HL-60 (cell line): ENCODE data around the gene NTRK2.

Experiments
- DNase-seq, 2 experiments: peaks; one replicate each; pipeline ENCODE4 v3.0.0-alpha.2; 2010 to 2020; ENCODE audit warnings: low read depth in 1 of 2, low spot score in 1 of 2
- H3K27ac ChIP-seq: fragments of 250-450 bp; sonication (Bioruptor Pico); replicated peaks from 2 replicates; pipeline ENCODE4 v1.5.1; 2020; ENCODE audit warnings: mild to moderate bottlenecking, moderate library complexity
- H3K27me3 ChIP-seq: fragments of 250-450 bp; sonication (Bioruptor Pico); 2 replicates; pipeline ENCODE4 v1.5.1; 2021; ENCODE audit warnings: mild to moderate bottlenecking, moderate library complexity; ENCODE audit not compliant: insufficient read depth, poor library complexity, severe bottlenecking
- H3K4me3 ChIP-seq: replicated peaks from 2 replicates; pipeline ENCODE4 v1.5.1; 2011; ENCODE audit warnings: mild to moderate bottlenecking, control low read depth, low read length; ENCODE audit not compliant: insufficient read depth
- GABPA ChIP-seq: IDR thresholded peaks from 2 replicates; pipeline ENCODE4 v1.6.1; 2012; ENCODE audit warnings: low read depth
- POLR2AphosphoS5 ChIP-seq: IDR thresholded peaks from 2 replicates; pipeline ENCODE4 v1.6.1; 2012; ENCODE audit warnings: low read depth
- SPI1 ChIP-seq: IDR thresholded peaks from 2 replicates; pipeline ENCODE4 v1.6.1; 2012; ENCODE audit warnings: low read depth, mild to moderate bottlenecking, borderline replicate concordance
- TF ChIP-seq, protein P1 (sequence below): IDR thresholded peaks from 2 replicates; pipeline ENCODE4 v1.6.1; 2012; ENCODE audit warnings: low read depth; ENCODE audit not compliant: insufficient replicate concordance
- TF ChIP-seq, protein P2 (sequence below): IDR thresholded peaks from one replicate; pipeline ENCODE4 v1.5.1; 2011; ENCODE audit warnings: low read length, control low read depth, inconsistent platforms; ENCODE audit not compliant: insufficient read depth

NTRK2 gene

DNA sequence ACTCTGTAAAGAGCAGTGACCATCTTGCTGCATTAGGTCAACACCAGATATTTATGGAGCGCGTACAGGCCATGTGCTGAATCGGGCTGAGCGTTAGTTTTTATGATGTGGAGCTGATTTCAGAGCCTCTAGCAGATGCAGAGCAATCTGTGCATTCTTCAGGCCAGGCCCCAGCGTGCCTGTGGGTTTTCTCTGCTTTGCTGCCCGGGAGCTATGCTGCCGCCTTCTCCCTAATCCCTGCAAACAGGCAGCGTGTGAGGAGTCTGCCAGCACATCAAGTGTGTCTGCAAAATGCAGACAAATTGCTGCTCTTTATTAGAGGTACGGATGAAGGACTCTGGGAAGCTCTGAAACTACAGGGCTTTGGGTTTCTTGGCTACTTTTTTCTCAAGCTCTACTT, 170.0 kb downstream of the NTRK2 start:
- TF ChIP-seq SPI1 = no peak
- TF ChIP-seq POLR2AphosphoS5 = no peak
- TF ChIP-seq, protein P1, sequence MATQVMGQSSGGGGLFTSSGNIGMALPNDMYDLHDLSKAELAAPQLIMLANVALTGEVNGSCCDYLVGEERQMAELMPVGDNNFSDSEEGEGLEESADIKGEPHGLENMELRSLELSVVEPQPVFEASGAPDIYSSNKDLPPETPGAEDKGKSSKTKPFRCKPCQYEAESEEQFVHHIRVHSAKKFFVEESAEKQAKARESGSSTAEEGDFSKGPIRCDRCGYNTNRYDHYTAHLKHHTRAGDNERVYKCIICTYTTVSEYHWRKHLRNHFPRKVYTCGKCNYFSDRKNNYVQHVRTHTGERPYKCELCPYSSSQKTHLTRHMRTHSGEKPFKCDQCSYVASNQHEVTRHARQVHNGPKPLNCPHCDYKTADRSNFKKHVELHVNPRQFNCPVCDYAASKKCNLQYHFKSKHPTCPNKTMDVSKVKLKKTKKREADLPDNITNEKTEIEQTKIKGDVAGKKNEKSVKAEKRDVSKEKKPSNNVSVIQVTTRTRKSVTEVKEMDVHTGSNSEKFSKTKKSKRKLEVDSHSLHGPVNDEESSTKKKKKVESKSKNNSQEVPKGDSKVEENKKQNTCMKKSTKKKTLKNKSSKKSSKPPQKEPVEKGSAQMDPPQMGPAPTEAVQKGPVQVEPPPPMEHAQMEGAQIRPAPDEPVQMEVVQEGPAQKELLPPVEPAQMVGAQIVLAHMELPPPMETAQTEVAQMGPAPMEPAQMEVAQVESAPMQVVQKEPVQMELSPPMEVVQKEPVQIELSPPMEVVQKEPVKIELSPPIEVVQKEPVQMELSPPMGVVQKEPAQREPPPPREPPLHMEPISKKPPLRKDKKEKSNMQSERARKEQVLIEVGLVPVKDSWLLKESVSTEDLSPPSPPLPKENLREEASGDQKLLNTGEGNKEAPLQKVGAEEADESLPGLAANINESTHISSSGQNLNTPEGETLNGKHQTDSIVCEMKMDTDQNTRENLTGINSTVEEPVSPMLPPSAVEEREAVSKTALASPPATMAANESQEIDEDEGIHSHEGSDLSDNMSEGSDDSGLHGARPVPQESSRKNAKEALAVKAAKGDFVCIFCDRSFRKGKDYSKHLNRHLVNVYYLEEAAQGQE = no peak
- TF ChIP-seq, protein P2, sequence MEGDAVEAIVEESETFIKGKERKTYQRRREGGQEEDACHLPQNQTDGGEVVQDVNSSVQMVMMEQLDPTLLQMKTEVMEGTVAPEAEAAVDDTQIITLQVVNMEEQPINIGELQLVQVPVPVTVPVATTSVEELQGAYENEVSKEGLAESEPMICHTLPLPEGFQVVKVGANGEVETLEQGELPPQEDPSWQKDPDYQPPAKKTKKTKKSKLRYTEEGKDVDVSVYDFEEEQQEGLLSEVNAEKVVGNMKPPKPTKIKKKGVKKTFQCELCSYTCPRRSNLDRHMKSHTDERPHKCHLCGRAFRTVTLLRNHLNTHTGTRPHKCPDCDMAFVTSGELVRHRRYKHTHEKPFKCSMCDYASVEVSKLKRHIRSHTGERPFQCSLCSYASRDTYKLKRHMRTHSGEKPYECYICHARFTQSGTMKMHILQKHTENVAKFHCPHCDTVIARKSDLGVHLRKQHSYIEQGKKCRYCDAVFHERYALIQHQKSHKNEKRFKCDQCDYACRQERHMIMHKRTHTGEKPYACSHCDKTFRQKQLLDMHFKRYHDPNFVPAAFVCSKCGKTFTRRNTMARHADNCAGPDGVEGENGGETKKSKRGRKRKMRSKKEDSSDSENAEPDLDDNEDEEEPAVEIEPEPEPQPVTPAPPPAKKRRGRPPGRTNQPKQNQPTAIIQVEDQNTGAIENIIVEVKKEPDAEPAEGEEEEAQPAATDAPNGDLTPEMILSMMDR = no peak
- no peak for TF ChIP-seq GABPA
- no peaks in the 10 kb centered on the region for H3K27me3 ChIP-seq
- H3K27ac ChIP-seq = no peak overlapping the region
- no peak overlapping the region for H3K4me3 ChIP-seq
- no peak for DNase-seq

DNA sequence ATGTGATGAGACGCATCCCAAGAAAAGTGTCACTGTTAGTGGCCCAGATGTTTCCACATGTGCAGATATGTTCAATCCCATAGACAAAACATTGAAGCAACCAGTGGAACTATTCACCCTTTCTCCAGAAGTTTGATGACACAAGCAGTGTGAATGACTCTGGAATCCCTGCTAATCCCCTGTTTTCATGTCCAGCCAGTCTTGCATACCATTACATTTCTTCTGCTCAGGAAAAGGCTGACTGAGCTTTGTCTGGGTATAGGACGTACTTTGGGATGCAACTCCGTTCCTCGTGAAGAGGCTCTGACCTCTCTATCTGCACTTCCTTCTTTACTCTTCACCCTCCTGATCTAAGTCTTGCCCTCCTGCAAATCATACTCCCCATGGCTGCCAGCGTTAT, 172.4 kb downstream of the NTRK2 start:
- Histone ChIP-seq H3K27ac (no peak overlapping the region), H3K4me3 (no peak overlapping the region), H3K27me3 (no peaks in the 10 kb centered on the region)
- no peak for DNase-seq
- TF ChIP-seq POLR2AphosphoS5 (no peak), GABPA (no peak), SPI1 (no peak)
- TF ChIP-seq, protein P2 = no peak
- TF ChIP-seq, protein P1 = no peak

DNA sequence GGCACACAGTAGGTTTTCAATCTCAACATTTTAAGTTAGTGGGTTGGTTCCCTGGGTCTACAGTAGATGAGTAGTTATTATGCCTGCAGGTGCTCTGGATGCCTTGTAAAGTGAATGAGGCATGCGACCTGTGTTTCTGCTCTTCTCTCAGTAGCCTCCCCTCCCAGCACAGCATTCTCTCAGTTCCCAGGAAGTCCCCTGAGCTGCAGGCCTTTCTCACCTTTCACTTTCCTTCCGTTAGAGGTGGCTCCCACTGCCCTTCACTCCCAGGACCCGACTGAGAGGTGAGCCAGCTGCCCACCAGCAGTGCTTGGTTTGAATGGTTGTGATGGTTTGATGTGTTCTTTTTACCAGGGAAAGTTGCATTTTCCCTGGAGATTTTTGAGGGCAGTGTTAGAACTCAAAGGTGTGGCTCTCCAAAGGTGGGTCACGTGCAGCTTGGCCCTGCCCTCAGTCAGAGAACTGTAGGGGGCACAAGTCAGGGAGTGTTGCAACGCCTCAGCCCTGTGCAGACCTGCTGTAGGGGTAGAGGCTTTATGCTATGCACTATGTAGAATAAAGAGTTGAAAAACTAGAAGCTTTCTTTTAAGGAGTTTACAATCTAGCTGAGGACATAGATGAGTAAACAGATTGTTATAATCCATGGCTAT, 173.8 kb downstream of the NTRK2 start:
- Histone ChIP-seq H3K4me3 (no peak overlapping the region), H3K27me3 (no peaks in the 10 kb centered on the region), H3K27ac (no peak overlapping the region)
- TF ChIP-seq SPI1 (no peak), POLR2AphosphoS5 (no peak), GABPA (no peak)
- TF ChIP-seq, protein P2 = no peak
- TF ChIP-seq, protein P1 = no peak
- no peak for DNase-seq
